Measurements from ENCODE around the gene PCDH9.

The PCDH9 gene

DNA sequence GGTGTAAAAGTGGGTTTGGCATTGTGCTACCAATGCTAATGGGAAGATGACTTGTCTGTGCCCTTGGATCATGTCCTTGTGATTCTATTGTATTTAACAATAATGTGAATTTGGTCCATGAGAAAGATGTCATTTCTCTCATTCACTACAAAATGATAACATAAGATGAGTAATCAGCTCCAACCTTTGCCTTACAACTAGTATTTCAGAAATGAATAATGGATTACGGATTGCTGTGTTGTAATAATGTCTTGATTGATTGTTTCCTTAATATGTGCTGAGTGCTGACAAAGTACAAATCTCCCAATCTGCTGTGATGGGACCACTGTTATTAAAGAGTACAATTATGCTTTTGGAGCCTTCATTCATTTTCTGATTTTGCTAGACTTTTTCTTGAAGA lies 375.0 kb downstream of the PCDH9 start:
- in situ Hi-C loops (cut with MboI; ENCODE audit: low sequenced_read_pairs) = no loop called here

DNA sequence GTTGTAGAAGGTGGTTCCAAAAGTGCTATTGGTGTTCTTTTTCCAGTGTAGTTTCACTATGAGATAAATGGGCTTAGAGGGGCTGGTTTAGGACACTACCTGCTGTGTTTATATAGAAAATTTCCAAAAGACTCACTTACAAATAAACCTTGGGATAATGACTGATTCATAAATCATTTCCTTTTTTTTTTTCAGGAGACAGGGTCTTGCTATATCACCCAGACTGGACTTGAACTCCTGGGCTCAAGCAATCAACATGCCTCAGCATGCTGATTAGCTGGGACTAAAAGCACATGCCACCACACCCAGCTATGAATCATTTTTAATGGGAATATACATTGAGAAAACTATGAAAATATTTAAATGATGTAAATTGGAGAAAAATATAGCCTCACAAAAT lies 376.6 kb downstream of the PCDH9 start:
- in situ Hi-C loops (cut with MboI; ENCODE audit: low sequenced_read_pairs) = no loop called here

DNA sequence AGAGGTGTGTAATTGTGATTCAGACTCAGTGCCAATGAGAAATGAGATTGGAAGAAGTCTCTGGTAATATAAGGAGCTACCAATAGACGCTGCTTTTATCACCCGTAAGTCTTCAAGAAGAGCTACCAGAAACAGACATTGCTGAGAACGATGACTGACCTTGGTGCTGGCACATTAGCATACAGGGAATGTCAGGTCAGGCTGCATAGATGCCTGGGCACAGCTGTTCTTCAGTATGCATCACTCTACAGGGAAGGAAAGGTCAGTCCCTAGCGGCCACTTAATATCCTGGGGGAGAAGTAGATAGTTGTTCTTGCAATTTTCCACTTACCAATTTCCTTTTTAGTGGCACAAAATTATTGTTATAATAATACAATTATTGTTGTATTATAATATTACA lies 380.4 kb downstream of the PCDH9 start:
- in situ Hi-C loops (cut with MboI; ENCODE audit: low sequenced_read_pairs) = no loop called here

DNA sequence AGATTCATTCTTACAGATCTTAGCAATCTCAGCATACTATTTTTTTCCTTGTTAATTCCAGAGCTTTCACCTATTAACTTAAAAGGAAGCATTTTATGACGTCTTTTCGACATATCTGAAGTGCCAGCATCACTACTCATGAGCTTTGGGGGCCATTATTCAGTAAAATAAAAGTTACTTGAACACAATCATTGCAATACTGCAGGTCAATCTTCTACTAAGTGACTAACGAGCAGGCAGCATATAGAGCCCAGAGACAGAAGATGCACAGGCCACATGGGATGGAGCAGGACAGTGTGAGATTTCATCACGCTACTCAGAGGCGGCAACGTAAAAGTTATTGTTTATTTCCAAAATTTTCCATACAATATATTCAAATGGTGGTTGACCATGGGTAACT lies 382.6 kb downstream of the PCDH9 start:
- in situ Hi-C loops (cut with MboI; ENCODE audit: low sequenced_read_pairs) = no loop called here

DNA sequence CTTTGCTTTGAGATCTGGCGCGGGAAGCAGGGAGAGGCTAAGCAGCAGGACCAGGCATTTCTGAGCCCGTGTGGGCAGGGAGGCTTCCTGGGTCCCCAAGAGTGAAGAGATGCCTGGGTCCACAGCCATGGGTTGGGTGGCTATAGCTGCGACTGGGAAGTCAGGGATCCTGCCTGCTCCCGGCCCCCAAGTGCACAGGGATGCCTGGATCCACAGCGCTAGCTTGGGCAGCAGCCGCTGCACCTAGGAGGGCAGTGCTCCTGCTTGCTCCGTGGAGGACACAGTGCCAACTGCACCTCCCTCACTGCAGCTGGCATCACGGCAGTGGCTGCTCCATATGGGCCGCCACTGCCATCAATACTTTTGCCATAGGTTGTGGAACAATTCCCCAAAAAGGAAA lies 384.7 kb downstream of the PCDH9 start:
- in situ Hi-C loops (cut with MboI; ENCODE audit: low sequenced_read_pairs) = no loop called here

DNA sequence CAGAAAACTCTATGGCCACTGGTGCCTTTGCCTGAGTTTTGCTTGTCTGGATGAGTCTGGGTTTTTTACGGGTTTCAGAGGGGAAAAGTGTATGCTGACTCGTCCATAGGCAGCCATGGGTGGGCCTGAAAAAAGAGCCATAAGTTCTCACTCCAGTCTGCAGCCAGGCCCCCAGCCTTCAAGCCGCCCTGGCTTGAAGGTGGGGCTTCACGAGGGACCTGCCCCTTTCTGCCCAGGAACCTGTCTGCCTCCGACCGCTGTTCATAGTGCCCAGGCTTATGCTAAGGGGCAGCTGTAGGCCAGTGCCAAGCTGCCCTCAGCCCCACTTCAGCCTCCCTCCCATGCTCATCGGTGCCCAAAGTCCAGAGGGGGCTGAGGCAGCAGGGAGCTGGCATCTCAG lies 385.2 kb downstream of the PCDH9 start:
- in situ Hi-C loops (cut with MboI; ENCODE audit: low sequenced_read_pairs) = no loop called here

DNA sequence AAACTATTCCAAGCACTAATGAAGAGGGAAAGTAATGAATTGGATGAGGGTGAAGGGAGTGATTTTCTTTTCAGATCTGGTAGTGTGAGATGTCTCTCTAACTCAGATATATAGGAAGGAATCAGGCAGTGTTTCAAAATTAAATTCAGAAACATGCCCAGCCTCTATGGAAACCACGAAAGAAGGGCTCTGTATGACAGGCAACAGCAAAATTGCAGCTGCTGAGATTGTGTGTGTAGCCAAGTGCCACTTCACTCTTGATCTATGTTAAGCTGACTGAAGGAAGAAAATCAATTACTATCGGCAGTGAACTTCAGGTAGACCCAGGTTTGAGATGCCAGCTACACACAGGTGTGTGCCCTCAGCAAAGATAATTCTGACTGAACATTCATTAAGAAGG lies 387.4 kb downstream of the PCDH9 start:
- in situ Hi-C loops (cut with MboI; ENCODE audit: low sequenced_read_pairs) = no loop called here

DNA sequence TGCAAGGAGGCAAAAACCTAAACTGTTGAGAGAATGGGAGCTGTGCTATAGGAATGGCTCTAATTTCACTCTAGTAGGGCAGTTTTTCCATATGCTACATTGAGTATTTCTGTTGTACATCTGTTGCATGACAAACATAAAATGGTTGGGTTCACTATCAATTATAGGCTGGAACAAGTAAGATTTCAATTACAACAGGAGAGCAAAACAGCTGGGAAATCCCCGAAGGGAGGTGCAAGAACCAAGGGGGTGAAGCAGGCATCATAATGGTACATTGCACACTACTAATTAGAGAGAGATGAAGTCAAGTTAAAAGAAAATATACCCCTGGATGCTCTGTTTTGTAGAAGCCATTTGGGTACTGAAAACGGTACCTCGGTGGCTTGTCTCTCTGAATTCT lies 389.5 kb downstream of the PCDH9 start:
- in situ Hi-C loops (cut with MboI; ENCODE audit: low sequenced_read_pairs) = no loop called here

DNA sequence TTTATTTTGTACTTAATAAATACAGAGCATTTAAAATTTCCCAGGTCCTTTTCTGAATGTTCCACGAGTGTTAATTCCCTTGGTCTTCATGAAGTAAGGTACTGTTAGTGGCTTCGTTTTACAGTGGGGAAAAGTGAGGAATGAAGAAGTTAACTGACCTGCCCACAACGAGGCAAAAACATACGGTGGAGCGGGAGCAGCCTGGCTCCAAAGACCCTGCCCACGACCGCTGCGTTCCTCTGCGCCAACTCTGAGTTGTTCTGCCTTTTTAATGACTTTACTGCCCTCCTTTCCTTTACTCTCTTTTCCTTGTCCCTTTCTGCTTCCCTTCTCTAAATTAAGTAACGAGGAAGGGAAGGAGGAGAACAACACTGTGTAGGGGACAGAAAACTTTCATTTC lies 392.9 kb downstream of the PCDH9 start:
- in situ Hi-C loops (cut with MboI; ENCODE audit: low sequenced_read_pairs) = no loop called here

DNA sequence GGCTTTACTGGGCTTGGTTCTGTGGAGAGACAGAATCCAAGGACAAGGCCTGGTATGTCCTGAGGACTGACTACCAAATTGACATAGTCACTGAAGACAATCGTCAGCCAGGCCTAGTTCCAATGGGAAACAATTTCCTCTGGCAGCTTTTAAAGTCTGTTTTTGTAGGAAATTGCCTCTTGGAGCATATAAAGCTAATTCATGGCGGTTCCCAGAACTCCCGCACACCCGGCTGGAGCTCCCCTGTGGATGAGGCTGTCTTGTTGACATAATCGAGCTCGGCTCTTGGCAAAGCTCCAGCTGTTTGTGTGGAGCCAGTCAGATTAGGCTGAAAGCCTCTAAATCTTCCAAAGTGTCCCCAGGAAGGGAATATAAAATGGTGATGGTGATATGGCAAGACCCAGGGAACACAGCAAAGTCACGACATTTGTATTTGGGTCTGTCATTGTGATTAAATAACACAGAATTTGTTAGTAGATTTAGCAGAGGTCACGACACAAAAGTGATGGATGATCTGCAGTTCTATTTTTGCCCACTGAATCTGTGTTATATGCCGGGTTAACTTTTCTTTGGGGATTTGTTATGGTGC lies 395.0 kb downstream of the PCDH9 start:
- in situ Hi-C loops (cut with MboI; ENCODE audit: low sequenced_read_pairs) = no loop called here

DNA sequence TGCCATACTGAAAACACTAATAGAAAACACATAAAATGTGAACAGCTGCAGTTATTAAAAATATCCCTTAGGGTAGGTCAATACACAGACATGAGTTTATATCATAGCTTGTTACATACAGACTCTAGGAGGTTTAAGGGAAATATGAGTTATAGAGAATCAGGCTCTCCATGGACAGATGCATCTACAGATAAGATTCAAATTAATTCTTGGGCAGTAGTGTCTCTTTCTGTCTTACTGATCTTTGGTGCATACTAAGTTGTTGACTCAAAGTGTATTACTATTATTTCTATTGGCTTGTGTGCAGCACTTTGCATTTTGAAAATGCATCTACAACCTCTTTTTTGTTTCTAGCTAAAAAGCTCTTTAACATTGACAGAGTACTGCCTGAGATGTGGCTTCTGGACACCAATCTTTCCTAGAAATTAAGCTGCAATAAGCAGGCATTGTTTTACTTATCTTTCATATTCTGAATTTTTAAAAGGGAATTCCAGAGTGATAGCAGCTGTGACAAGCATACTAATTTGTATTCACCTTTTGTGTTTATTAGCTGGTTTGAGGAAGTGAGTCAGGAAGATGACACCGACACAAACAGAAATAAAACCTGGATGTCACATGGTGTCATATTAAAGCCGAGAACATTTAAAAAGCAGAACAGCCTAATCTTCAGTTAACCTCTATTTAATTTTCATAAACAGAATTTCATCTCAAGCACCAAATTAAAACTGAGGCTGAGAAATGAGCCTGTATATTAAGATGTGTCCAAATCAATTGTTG lies 399.0 kb downstream of the PCDH9 start:
- in situ Hi-C loops (cut with MboI; ENCODE audit: low sequenced_read_pairs) = no loop called here

DNA sequence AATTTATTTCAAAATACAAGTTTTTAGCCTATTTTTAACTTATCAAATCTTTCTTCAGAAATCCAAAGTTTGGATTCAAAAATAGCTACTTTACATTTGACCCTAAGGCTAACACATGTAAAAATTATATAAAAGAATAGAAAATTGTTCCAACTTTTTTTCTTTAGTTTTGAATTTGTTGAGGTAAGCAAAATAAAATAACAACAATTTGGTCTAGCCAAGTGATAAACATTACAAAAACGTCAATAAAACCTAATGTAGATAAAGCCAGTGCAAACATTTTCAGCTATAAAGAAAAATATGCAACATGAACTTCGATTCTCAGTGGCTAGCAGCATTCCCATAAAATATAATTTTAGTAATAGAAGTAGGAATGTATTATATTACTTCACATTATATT lies 400.3 kb downstream of the PCDH9 start:
- in situ Hi-C loops (cut with MboI; ENCODE audit: low sequenced_read_pairs) = no loop called here

DNA sequence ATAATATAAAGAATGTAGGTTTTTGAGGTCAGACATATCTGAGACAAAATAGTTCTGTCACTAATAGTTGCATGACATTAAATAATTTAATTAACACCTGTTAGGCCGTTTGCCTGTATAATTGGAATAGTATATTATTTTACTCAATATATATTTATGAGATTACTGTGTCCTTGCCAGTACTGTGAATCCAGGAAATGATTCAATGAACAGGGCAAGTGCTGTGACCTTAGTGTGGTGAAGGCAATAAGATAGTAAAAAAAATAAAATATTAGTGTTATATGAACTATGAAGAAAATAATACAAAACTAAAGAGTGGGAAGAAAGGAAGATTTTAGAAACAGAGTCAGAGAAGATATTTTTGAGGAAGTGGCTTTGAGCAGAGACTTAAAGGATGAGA lies 403.7 kb downstream of the PCDH9 start:
- in situ Hi-C loops (cut with MboI; ENCODE audit: low sequenced_read_pairs) = no loop called here

DNA sequence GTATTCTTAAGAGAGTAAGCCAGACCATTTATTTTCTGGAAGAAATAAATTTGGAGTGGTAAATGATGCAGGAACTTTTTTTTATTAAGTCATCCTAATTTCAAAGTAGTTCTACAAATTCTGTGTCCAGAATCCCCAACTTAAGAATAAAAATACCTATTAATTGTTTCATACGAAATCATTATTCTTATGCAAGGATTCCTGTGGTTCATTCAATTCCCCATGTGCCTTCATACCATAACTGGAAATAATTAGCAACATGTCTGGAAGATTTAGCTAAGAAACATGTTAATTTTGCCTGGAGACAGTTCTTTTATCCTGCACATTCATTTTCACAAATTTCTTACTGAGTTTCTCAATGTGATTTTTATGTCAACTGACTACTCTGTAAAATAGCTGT lies 408.6 kb downstream of the PCDH9 start:
- in situ Hi-C loops (cut with MboI; ENCODE audit: low sequenced_read_pairs) = no loop called here

DNA sequence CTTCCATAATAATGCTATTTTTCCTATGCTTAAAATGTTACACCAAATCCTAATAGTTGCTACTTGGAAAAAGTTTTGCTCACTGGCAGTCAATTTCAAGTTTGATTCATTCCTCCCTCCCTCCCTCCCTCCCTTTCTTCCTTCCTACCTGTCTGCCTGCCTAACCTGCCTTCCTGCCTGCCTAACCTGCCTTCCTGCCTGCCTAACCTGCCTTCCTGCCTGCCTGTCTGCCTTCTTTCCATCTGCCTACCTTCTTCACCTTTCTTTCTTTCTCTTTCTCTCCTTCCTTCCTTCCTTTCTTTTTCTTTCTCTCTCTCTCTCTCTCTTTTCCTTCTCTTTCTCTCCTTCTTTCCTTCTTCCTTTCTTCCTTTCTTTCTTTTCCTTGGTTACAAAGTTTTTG lies 418.7 kb downstream of the PCDH9 start:
- in situ Hi-C loops (cut with MboI; ENCODE audit: low sequenced_read_pairs) = no loop called here

DNA sequence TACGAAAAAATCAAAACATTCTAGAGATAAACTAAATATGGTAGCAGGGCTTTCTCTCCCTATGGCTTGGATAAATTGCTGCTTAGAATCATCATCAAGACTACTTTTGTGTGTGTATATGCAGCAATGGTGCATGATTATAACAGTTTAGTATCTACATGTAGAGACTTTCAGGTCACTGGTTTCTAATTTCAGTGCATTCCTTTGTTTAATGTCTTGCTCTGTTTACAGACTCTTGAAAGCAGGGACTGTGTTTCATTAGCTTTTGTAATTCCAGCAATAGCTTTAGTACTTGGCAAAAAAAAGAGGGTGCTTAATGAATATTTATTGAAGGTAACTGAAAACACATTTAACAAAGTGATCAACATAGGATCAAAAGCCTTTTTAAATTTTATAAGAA lies 420.7 kb downstream of the PCDH9 start:
- in situ Hi-C loops (cut with MboI; ENCODE audit: low sequenced_read_pairs) = no loop called here

DNA sequence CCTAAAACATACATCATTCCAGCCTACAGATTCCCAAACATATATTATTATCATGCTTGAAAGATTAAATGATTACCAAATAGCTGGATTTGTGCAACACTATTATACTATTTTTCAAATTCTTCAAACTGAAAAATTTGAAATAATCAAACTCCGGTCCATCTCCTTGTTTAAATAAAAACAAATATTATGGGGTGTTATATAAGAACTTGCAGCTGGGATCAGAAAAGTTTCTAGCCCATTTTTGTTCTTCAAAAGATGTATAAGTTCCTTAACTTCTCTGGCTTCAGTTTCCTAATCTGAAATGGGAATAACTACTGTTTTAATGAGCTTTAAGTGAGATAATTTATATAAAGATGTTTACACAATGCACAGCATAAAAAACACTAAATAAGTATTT lies 422.9 kb downstream of the PCDH9 start:
- in situ Hi-C loops (cut with MboI; ENCODE audit: low sequenced_read_pairs) = no loop called here

DNA sequence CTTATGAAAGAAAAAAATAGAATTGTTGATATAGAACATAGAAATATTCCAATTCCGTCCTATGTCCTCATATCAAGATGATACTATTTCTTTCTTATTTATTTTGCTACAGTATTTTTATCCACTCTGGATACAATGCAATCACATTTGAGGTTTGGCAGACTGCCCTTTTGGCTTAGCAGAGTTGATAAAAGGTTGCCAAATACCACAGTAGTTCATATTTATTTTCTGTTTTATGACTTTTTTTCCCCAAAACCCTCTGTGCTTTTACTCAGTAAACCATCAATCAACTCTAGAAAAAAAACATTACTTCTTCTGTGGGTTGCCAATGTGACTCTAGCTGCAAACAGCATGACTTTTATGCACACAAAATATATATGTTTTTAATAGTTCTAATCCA lies 424.5 kb downstream of the PCDH9 start:
- in situ Hi-C loops (cut with MboI; ENCODE audit: low sequenced_read_pairs) = no loop called here

DNA sequence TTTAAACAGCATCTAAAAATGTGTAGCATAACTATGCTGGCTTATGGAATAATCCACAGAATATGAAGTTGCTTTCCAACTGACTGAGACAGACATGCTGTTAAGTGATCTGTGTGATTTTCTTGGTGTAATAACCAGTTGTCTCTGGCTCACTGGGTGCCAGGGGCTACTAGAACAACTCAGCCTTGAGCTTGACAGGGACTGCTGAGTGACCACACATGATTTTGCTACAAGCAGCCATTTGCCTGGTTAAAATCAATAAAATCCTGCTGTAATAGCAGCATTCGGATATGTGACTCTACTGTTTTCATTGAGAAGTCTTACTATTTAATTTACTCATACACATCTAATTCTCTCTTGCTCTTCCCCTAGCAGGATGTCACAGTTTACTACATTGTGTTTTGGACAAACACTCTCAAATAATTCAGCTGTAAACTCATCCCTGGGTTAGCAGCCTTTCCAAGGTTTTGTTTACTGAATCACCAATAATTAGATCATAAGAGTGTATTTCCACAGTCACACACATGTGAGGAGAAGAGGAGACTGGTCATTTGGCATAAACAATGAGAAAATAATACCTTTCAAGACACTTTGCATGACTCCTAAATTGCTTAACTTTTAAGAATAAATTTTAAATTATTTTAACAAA lies 426.2 kb downstream of the PCDH9 start:
- in situ Hi-C loops (cut with MboI; ENCODE audit: low sequenced_read_pairs) = no loop called here

DNA sequence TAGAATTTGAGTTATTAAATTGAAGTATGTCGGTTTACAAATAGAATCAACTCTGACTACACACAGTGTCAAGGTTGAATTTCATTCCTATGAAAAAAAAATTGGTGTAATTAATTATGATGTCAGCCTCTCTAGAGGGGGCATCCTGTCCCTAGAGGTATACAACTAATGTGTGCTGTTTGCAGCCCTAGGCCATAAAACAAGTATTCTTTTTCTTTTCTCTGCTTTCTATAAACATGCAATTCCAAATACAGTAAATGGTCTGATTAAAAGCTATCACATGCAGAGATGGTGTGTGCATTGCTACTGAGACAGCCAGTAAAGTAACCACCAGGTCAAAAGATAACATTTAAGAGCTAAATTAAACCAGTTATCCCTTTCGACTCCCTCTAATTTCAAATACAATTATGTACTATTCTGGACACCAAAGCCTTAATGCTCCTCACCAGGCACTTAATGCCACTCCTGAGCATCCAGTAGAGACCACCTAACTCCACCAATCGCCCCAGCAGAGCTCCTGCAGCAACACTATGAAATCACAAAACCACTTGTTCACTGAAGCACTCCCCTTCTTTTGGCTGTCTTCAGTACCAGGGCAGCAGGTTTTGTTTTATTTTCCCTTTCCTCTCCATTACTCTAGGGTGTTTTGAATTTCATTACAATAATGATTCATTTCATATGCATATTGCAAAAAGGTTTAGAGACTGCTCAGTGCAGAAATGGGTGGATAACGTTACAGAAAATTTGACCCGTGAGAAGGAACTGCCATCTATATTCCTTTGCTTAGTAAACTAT lies 426.9 kb downstream of the PCDH9 start:
- in situ Hi-C loops (cut with MboI; ENCODE audit: low sequenced_read_pairs) = no loop called here

DNA sequence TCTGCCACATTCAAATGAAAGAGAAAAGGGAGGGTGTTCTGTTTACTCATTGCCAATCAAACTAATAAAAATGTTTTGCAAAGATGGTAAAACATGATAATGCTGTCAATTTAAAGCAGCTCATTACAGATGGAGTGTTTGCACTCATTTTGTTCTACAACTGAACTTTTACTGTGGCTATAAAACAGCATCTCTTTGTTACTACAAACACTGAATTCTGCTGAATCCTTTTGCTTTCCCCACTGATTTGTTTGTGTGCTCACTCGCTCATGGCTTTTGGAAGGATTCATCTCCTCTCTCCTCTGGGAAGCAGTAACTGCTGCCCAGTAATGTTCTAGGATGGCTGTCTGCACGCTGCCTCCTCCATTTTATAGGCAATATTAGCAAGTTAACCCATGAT lies 434.5 kb downstream of the PCDH9 start:
- in situ Hi-C loops (cut with MboI; ENCODE audit: low sequenced_read_pairs) = no loop called here
